H1 (cell line): ENCODE data around the gene MYH7B. TPM values are rescaled to one million over a fixed set of nuclear protein-coding genes. Genes with fewer than 3 reads are reported as not detected.

ENCODE experiments used
- CHD7 ChIP-seq: fragments of 300-600 bp; sonication (generic); IDR thresholded peaks from 2 replicates; pipeline ENCODE4 v1.7.1; 2012; ENCODE audit warnings: low read length, moderate library complexity, mild to moderate bottlenecking, inconsistent platforms; ENCODE audit not compliant: insufficient replicate concordance
- EP300 ChIP-seq, 2 experiments: IDR thresholded peaks; 1 replicate in 1 of 2; 2 replicates in 1 of 2; pipeline ENCODE4 v1.6.1; 2011 to 2012; ENCODE audit warnings: low read depth in 2 of 2, low read length in 2 of 2, mild to moderate bottlenecking in 2 of 2, borderline replicate concordance in 1 of 2, inconsistent platforms in 1 of 2, moderate library complexity in 1 of 2
- FOSL1 ChIP-seq: IDR thresholded peaks from 2 replicates; pipeline ENCODE4 v1.6.1; 2011; ENCODE audit warnings: mild to moderate bottlenecking, low read depth, low read length, moderate library complexity; ENCODE audit not compliant: insufficient read depth
- KDM5A ChIP-seq: fragments of 200-600 bp; IDR thresholded peaks from 2 replicates; pipeline ENCODE4 v1.7.1; 2012; ENCODE audit warnings: mild to moderate bottlenecking, low read length, inconsistent platforms, mixed read lengths
- POLR2A ChIP-seq, 2 experiments: IDR thresholded peaks; 1 replicate in 1 of 2; 2 replicates in 1 of 2; pipeline ENCODE4 v1.6.1; 2011; ENCODE audit warnings: low read depth in 2 of 2, low read length in 2 of 2, mild to moderate bottlenecking in 2 of 2; ENCODE audit errors: control extremely low read depth in 1 of 2
- SAP30 ChIP-seq: fragments of 300-600 bp; sonication (generic); IDR thresholded peaks from 2 replicates; pipeline ENCODE4 v1.7.1; 2012; ENCODE audit warnings: low read length, moderate library complexity, mild to moderate bottlenecking, inconsistent platforms; ENCODE audit not compliant: insufficient read depth, insufficient replicate concordance
- SP4 ChIP-seq: IDR thresholded peaks from 2 replicates; pipeline ENCODE4 v1.6.1; 2012; ENCODE audit warnings: low read length, inconsistent platforms
- TCF12 ChIP-seq: IDR thresholded peaks from 2 replicates; pipeline ENCODE4 v1.6.1; 2011; ENCODE audit warnings: low read depth, mild to moderate bottlenecking, low read length
- TEAD4 ChIP-seq: IDR thresholded peaks from 2 replicates; pipeline ENCODE4 v1.6.1; 2012; ENCODE audit warnings: low read depth, low read length, inconsistent platforms, mixed read lengths
- ZNF274 ChIP-seq: IDR thresholded peaks from 2 replicates; pipeline ENCODE4 v1.7.0; 2012; ENCODE audit warnings: low read length, borderline replicate concordance; ENCODE audit errors: extremely low read depth
- polyA plus RNA-seq, 7 experiments: library from polyadenylated mRNA; depleted of rRNA in 3 of 7; stranded (reverse) in 5 of 7; unstranded in 2 of 7; fragments of >200 nt in 5 of 7; fragments of 200-250 nt in 2 of 7; gene quantifications; 1 replicate in 5 of 7; 2 replicates in 1 of 7; 4 replicates in 1 of 7; pipeline versions ENCODE4 v1.2.1 to v1.2.3, GENCODE V29; 2011 to 2013; ENCODE audit warnings: missing spikeins in 2 of 7, mixed read lengths in 2 of 7
- total RNA-seq: library from RNA; stranded (reverse); fragmentation: NEBNext Ultra II Directional; extraction: Animal tissue kit (Norgen Biotek cat#: 25700); gene quantifications from 2 replicates; pipeline ENCODE4 v1.2.1, GENCODE V29; 2021

Gene MYH7B
- total and polyA plus RNA-seq, 2 of the 8 experiments (the other 6 are each of a cell fraction or from before 2014, with no cell fraction given): 0.15 to 0.30 TPM

- no peak for TF ChIP-seq TEAD4
- TF ChIP-seq SAP30: no peak
- TF ChIP-seq FOSL1: no peak
- no peak for TF ChIP-seq ZNF274
- no peak for TF ChIP-seq CHD7
- no peak for TF ChIP-seq SP4
- TF ChIP-seq TCF12: no peak
- TF ChIP-seq EP300 (IDR thresholded peaks at IDR 0.05; ENCODE audit: borderline replicate concordance in 1 of 2, low read depth in 2 of 2, low read length in 2 of 2): no peak
- no peak for TF ChIP-seq POLR2A (IDR thresholded peaks at IDR 0.05; ENCODE audit: control extremely low read depth in 1 of 2, low read depth in 2 of 2, low read length in 2 of 2)
- no peak for TF ChIP-seq KDM5A
Observed at GRCh38 chr20:34948030-34948429, 7.6 kb upstream of the MYH7B start (continued).
